Coronary artery (tissue), 2 donors: ENCODE results near the gene EFNA5.

Source experiments
- DNase-seq: peaks from one replicate; pipeline ENCODE4 v3.0.0-alpha.2; 2017; ENCODE audit warnings: low spot score
- H3K27ac ChIP-seq, 2 donors: fragments of 200-600 bp; sonication (generic); one replicate each; pipeline ENCODE4 v1.5.1; 2016 to 2019
- H3K4me3 ChIP-seq: fragments of 200-600 bp; sonication (generic); 2 replicates; pipeline ENCODE4 v1.5.1; 2016; ENCODE audit warnings: mild to moderate bottlenecking, moderate library complexity
- CTCF ChIP-seq: fragments of 200-600 bp; sonication (generic); IDR thresholded peaks from one replicate; pipeline ENCODE4 v1.5.1; 2019; ENCODE audit warnings: antibody characterized with exemption

Gene EFNA5

GRCh38 chr5:107331882-107332281, 338.9 kb downstream of the EFNA5 start:
- Histone ChIP-seq H3K27ac (no peak overlapping the region), H3K4me3 (no peak overlapping the region)
- TF ChIP-seq CTCF, result no peak
- no peak for DNase-seq

- Histone ChIP-seq H3K4me3 (no peak overlapping the region), H3K27ac (no peak overlapping the region)
- TF ChIP-seq CTCF, result no peak
- DNase-seq, result no peak
Measured at GRCh38 chr5:107331312-107331711, 339.4 kb downstream of the EFNA5 start.

- Histone ChIP-seq H3K4me3 (no peak overlapping the region), H3K27ac (no peak overlapping the region)
- no peak for DNase-seq
- no peak for TF ChIP-seq CTCF
Measured at GRCh38 chr5:107330903-107331302, 339.8 kb downstream of the EFNA5 start.

GRCh38 chr5:107329850-107330249, 340.9 kb downstream of the EFNA5 start:
- Histone ChIP-seq H3K27ac (no peak overlapping the region), H3K4me3 (no peak overlapping the region)
- TF ChIP-seq CTCF, result no peak
- DNase-seq, result no peak
